GM23248 (cell line): ENCODE results near the gene IKZF2.

ENCODE experiments used
- EZH2 ChIP-seq: fragments of 200-600 bp; sonication (generic); IDR thresholded peaks from 2 replicates; pipeline ENCODE4 v1.6.1; 2018; ENCODE audit warnings: antibody characterized with exemption, mild to moderate bottlenecking; ENCODE audit not compliant: insufficient read depth, poor library complexity, severe bottlenecking
- EZH2phosphoT487 ChIP-seq: fragments of 200-600 bp; sonication (generic); IDR thresholded peaks from 2 replicates; pipeline ENCODE4 v1.6.1; 2018; ENCODE audit warnings: antibody characterized with exemption, moderate library complexity, mild to moderate bottlenecking, low read depth; ENCODE audit not compliant: insufficient read depth

DNA sequence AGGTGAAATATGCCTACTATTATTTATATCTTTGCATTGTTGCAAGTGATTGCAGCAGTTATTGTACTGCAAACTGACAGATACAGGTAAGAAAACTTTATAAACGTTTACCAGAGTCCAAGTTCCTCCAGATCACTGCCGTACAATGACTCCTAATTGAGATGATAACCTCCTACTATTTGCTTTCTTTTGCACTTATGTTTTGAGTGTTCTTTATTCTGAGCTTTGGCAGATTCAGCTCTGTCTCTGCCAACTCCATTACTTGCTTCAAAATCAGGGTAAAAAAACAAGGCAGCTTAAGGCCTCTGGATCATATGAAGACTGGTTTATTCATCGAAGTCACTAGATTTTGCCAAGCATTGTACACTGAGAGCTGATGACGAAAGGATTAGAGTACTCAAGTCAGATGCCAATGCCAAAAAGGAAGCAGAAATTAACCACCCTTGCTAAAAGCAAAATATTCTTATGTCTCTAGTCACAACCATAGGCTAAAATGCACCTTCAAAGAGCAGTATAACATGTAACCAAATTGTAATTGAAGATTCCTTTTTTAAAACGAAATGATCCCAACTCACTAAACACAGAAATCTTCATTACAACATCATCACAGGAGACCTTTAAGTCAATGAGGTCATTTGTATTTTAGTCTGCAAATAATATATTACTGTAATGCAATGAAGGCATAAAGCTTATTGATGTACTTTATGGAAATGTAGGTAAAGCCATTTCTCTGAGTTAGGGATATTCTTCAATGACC is 10.5 kb upstream of the IKZF2 start:
- TF ChIP-seq EZH2phosphoT487, result no peak
- no peak for TF ChIP-seq EZH2
